ENCODE data around the gene ZNF433. TPM values are rescaled to one million over a fixed set of nuclear protein-coding genes. Genes with fewer than 3 reads are reported as not detected.
"Not testable (repeated sequence)": the region's sequence is repeated elsewhere in the genome, so short reads cannot be mapped to it uniquely, and the experiment has no call there.

The ZNF433 gene
- 15.7 and 16.1 TPM in 2 replicates for total RNA-seq (2014; rRNA removed; shearing (Covaris generic); ENCODE audit: low replicate concordance)

GRCh38 chr19:12035220-12036172, at the start of gene ZNF433:
TSS of gene ZNF433 (minus strand) at chr19:12035679. CDS start at chr19:12035539, 140 bp downstream.
- Histone ChIP-seq H3K36me3 (peaks cover 15% of the 10 kb centered on the region), H3K9me3 (peaks cover 25% of the 10 kb centered on the region), H3K4me3 (peak within 1 kb of the TSS; percentile 92), H3K27me3 (no peaks in the 10 kb centered on the region)
- DNase-seq: peak; percentile 99

GRCh38 chr19:12083336-12083735, 47.9 kb upstream of the ZNF433 start:
- not testable (repeated sequence) for H3K36me3 ChIP-seq, H3K27me3 ChIP-seq, H3K4me3 ChIP-seq, DNase-seq
- peaks cover 39% of the 10 kb centered on the region for H3K9me3 ChIP-seq

GRCh38 chr19:12077375-12077774, 41.9 kb upstream of the ZNF433 start:
- no peak for DNase-seq
- Histone ChIP-seq H3K4me3 (no peak overlapping the region), H3K27me3 (no peaks in the 10 kb centered on the region), H3K36me3 (peaks cover 17% of the 10 kb centered on the region), H3K9me3 (peaks cover 71% of the 10 kb centered on the region)

GRCh38 chr19:12076331-12076730, 40.9 kb upstream of the ZNF433 start:
- H3K27me3 ChIP-seq, DNase-seq, H3K4me3 ChIP-seq: not testable (repeated sequence)
- Histone ChIP-seq H3K9me3 (peaks cover 74% of the 10 kb centered on the region), H3K36me3 (peaks cover 17% of the 10 kb centered on the region)

GRCh38 chr19:12075538-12076139, 40.2 kb upstream of the ZNF433 start:
- Histone ChIP-seq H3K9me3 (peaks cover 78% of the 10 kb centered on the region), H3K36me3 (peaks cover 17% of the 10 kb centered on the region), H3K4me3 (no peak overlapping the region), H3K27me3 (no peaks in the 10 kb centered on the region)
- no peak for DNase-seq

GRCh38 chr19:12064590-12065538, 29.4 kb upstream of the ZNF433 start, which contains the start of gene ZNF844:
TSS of gene ZNF844 (plus strand) at chr19:12064731. CDS start at chr19:12064874, 143 bp downstream.
- H3K9me3 ChIP-seq: peaks cover 37% of the 10 kb centered on the region
- peak; percentile 86 for DNase-seq

GRCh38 chr19:12055784-12056183, 20.3 kb upstream of the ZNF433 start:
- Histone ChIP-seq H3K27me3 (no peaks in the 10 kb centered on the region), H3K36me3 (no peaks in the 10 kb centered on the region), H3K9me3 (peaks cover 8% of the 10 kb centered on the region), H3K4me3 (no peak overlapping the region)
- no peak for DNase-seq

More at GRCh38 chr19:12064590-12065538, 29.4 kb upstream of the ZNF433 start, which contains the start of gene ZNF844:
- peak within 1 kb of the TSS; percentile 58 for H3K4me3 ChIP-seq
- H3K36me3 ChIP-seq: no peaks in the 10 kb centered on the region; the same call in 1 of the 2 replicates
- H3K27me3 ChIP-seq: no peaks in the 10 kb centered on the region

- no peaks in the 10 kb centered on the region for H3K36me3 ChIP-seq
- H3K9me3 ChIP-seq: peaks cover 14% of the 10 kb centered on the region
- peak within 1 kb of the TSS; percentile 61 for H3K4me3 ChIP-seq
- peak; percentile 94 for DNase-seq
- H3K27me3 ChIP-seq: no peaks in the 10 kb centered on the region
These were observed 17.2 kb upstream of the ZNF433 start, which contains the start of gene ZNF878 for GRCh38 chr19:12052497-12053169. TSS of gene ZNF878 (minus strand) at chr19:12052961. CDS start at chr19:12052801, 160 bp downstream.

- DNase-seq: no peak
- Histone ChIP-seq H3K4me3 (peak overlapping the region; percentile 61), H3K9me3 (peaks cover 17% of the 10 kb centered on the region), H3K27me3 (no peaks in the 10 kb centered on the region), H3K36me3 (no peaks in the 10 kb centered on the region)
These were observed 16.6 kb upstream of the ZNF433 start for GRCh38 chr19:12052091-12052496.

- Histone ChIP-seq H3K27me3 (no peaks in the 10 kb centered on the region), H3K4me3 (no peak overlapping the region), H3K9me3 (peaks cover 52% of the 10 kb centered on the region), H3K36me3 (peaks cover 10% of the 10 kb centered on the region)
- no peak for DNase-seq
These were observed 12.4 kb upstream of the ZNF433 start for GRCh38 chr19:12047868-12048267.

- H3K9me3 ChIP-seq: peaks cover 58% of the 10 kb centered on the region
- peaks cover 10% of the 10 kb centered on the region for H3K36me3 ChIP-seq
- no peaks in the 10 kb centered on the region for H3K27me3 ChIP-seq
- H3K4me3 ChIP-seq: no peak overlapping the region
- no peak for DNase-seq
These were observed 8.4 kb upstream of the ZNF433 start for GRCh38 chr19:12043752-12044422.

GRCh38 chr19:12042893-12043292, 7.4 kb upstream of the ZNF433 start:
- no peak for DNase-seq
- H3K36me3 ChIP-seq: peaks cover 10% of the 10 kb centered on the region
- no peak overlapping the region for H3K4me3 ChIP-seq
- no peaks in the 10 kb centered on the region for H3K27me3 ChIP-seq
- peaks cover 58% of the 10 kb centered on the region for H3K9me3 ChIP-seq

GRCh38 chr19:12034620-12035019, 859 bp downstream of the ZNF433 start:
- H3K27me3 ChIP-seq: no peaks in the 10 kb centered on the region
- H3K4me3 ChIP-seq: peak overlapping the region; percentile 92
- H3K9me3 ChIP-seq: peaks cover 29% of the 10 kb centered on the region
- peaks cover 16% of the 10 kb centered on the region for H3K36me3 ChIP-seq
- no peak for DNase-seq

GRCh38 chr19:12034198-12034597, 1.3 kb downstream of the ZNF433 start:
- H3K36me3 ChIP-seq: peaks cover 17% of the 10 kb centered on the region
- no peaks in the 10 kb centered on the region for H3K27me3 ChIP-seq
- no peak for DNase-seq
- H3K9me3 ChIP-seq: peaks cover 30% of the 10 kb centered on the region
- H3K4me3 ChIP-seq: peak overlapping the region; percentile 92

GRCh38 chr19:12015753-12016116, 19.7 kb downstream of the ZNF433 start:
- Histone ChIP-seq H3K4me3 (no peak overlapping the region), H3K9me3 (peaks cover 86% of the 10 kb centered on the region), H3K36me3 (peaks cover 77% of the 10 kb centered on the region), H3K27me3 (no peaks in the 10 kb centered on the region)
- no peak for DNase-seq

Data from MG63 (cell line).